ENCODE results near the gene SENP7.
"Not testable (repeated sequence)": the region's sequence is repeated elsewhere in the genome, so short reads cannot be mapped to it uniquely, and the experiment has no call there.

GRCh38 chr3:101438641-101439040 is 74.4 kb downstream of the SENP7 start:
- not testable (repeated sequence) for TF ChIP-seq CTCF (conservative IDR thresholded peaks at IDR 0.05); EZH2 (IDR thresholded peaks at IDR 0.05; ENCODE audit: low read depth)

Measured in PC-9 (cell line).